GM19240 (cell line): ENCODE data around the gene ZNF302.
"Not testable (repeated sequence)": the region's sequence is repeated elsewhere in the genome, so short reads cannot be mapped to it uniquely, and the experiment has no call there.

Experiments
- DNase-seq: peaks from one replicate; pipeline ENCODE4 v3.0.0; 2011; ENCODE audit warnings: low spot score; ENCODE audit not compliant: insufficient read length

Gene ZNF302

DNA sequence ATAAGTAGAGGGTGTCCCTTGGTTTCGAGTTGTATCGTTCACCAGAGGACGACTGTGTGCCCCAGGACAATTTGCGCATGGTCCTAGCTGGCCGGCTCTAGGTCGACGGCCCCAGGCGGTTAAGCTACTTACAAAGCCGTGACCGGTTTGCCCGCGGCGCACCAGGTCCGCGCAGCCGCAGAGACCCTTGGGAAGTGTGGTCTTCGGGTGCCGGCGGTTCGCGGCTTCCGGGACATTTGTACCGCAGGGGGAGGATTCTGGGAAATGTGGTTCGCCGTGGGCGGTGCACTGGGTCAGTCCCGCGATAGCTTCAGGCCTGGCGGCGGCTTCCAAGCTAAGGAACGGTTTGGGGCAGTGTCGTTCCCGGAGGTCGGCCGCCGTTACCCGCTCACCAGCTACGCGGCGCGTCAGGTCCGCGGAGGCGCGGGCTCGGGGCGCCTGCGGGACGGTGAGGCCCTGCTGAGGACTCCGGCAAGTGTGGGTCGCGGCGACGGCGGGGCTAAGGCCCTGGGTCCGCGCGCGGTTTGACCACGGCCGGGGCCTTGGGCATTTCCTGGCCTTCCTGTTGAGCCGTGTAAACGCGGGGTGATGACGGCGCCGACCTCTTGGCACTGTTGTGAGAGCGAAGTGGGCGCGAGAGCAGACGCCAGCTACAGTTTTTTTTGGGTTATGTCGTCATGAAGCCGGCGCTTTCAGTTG lies at the start of gene ZNF302:
Gene ZNF302 (plus strand): TSS at position 293 of the 699 bp plus-strand sequence. CDS start 1,127 bp downstream, outside the sequence.
- peak; percentile 81 for DNase-seq

DNA sequence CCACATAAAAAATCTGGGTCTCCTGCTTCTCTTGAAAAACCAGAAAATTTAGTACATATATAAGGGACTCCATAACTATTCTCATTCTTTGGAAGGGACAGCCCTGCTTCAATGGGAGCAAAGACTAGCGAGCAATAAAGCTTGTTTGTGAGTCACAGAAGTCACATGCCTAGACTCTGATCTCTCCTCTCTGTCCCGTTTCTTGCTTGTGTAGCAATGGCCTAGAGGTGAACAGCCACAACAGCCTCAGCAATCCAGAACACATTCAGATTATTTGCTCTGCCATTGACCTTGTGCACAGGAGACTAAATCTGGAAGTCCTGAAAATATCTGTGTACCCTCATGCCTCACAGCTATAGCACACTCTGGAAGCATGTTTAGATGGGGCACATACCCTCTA lies 43.7 kb upstream of the ZNF302 start:
- DNase-seq, result no peak

GRCh38 chr19:34639491-34640085 lies 37.9 kb upstream of the ZNF302 start:
- no peak for DNase-seq

DNA sequence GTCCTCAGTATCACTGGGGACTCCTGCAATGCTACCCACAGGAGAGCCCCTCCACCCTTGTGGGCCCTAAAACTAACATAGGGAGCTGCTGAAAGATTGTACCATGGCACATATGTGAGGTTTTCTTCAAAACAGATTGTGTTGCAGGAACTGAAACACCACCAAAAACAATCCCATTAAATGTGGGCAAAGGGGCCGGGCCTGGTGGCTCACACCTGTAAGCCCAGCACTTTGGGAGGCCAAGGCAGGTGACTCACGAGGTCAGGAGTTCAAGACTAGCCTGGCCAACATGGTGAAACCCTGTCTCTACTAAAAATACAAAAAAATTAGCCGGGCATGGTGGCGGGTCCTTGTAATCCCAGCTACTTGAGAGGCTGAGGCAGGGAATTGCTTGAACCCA lies 35.2 kb upstream of the ZNF302 start:
- no peak for DNase-seq

GRCh38 chr19:34644991-34645461 lies 32.5 kb upstream of the ZNF302 start:
- DNase-seq, result no peak

DNA sequence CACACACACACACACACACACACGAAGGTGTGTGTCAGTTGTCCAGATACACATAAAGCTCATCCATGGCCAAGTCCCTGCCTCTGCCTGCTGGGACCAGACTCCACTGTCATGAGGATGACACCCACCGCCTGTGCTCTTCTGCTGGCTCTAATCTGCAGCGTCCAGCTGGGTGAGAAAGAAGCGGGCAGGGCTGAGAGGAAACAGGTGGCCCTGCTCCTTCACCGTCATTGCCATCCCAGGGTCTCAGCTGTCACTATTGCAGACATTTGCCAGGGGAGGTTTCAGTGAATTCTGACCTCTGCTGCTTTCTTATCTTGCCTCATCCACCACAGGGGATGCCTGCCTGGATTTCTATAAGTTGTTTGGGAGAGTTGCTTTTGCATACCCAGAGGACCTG lies 31.9 kb upstream of the ZNF302 start:
- no peak for DNase-seq

DNA sequence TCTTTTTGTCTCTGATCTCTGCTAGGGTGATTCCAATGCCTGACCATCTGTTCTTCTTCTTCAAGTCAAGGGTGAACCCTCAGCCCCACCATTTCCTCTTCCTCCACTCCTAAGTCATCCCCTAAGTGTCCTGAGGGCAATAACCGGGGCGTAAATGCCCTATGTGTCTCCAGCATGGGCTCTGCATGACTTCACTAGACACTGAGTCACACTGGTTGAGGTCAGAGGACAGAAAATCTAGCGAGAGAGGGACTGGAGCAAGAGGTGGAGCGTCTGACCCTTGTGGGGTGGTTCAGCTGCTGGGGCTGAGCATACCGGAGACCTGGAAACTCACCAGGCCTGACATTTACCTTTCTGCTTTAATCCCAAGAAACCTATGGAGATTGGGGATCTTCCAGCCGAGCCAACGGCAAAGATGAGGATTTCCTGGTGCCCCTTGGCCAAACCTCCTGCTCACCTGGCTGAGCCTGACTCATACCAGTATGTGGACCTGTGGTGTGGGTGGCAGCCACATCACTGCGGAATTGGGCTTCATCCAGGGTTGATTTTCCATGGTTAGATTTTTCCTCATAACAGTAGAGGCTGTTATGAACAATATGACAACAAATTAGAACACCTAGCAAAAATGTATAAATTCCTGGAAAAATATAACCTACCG lies 27.5 kb upstream of the ZNF302 start:
- DNase-seq, result no peak

GRCh38 chr19:34651747-34652146 lies 25.7 kb upstream of the ZNF302 start:
- DNase-seq, result no peak

GRCh38 chr19:34654796-34655195 lies 22.7 kb upstream of the ZNF302 start:
- no peak for DNase-seq

- no peak for DNase-seq
These were observed 21.8 kb upstream of the ZNF302 start for GRCh38 chr19:34655651-34656050.

- no peak for DNase-seq
These were observed 16.1 kb upstream of the ZNF302 start for GRCh38 chr19:34661357-34661756.

DNA sequence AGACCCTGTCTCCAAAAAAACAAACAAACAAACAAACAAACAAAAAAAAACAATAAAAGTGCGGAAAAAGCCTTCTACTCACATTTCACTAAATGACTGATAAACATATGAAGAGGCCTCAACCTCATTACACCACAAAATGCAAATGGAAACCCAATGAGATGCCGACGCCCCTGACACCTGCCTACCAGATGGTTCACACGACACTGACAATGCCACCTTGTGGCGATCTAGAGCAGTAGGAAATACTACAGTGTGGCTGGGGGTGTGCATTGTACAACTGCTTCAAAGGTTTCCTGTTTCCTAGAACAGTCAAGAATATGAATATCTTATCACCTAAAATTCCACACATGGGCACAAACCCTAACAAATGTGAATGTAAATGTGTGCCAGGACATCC lies 14.6 kb upstream of the ZNF302 start:
- no peak for DNase-seq

DNA sequence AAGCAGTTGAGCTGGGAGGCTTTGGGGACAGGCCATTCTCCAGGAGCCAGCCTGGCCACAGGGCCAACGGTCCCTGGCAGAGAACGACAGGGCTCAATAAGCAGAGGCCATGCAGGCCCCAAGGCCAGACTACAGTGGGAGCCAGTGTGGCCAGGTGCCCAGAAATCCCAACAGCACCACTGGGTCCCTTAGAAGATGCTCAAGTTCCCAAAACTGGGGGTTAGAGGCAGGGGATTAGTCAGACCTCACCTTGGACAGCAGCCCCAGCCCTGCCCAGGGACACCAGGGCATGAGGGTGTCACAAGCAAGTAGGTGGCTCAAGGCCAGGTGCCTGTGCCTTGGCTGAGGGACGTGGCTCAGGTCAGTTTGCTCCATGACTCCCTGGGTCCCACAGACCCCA lies 13.3 kb upstream of the ZNF302 start:
- DNase-seq, result no peak

DNA sequence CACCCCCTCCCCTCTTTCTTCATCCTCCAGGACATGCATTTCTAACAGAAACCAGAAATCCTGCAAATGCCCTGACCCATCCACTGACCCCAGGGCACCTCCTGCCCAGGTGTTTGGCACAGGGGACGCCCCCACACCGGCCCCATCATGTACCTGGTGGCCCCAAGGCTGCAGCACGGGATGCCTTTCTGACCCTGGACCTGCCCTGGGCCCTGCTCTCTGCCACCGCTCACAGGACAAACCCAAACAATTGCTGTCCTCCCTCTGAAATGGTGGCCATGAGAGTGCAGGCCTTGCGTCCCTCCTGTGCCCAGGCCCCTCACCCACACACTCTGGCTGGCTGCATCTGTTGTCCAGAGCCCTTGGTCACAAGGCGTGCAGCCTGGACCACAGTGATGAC lies 12.6 kb upstream of the ZNF302 start:
- no peak for DNase-seq

GRCh38 chr19:34665275-34665674 lies 12.2 kb upstream of the ZNF302 start:
- DNase-seq, result not testable (repeated sequence)

- DNase-seq, result no peak
These were observed 11.1 kb upstream of the ZNF302 start for GRCh38 chr19:34666200-34666957.

GRCh38 chr19:34666958-34667265 lies 10.6 kb upstream of the ZNF302 start:
- DNase-seq, result no peak

DNA sequence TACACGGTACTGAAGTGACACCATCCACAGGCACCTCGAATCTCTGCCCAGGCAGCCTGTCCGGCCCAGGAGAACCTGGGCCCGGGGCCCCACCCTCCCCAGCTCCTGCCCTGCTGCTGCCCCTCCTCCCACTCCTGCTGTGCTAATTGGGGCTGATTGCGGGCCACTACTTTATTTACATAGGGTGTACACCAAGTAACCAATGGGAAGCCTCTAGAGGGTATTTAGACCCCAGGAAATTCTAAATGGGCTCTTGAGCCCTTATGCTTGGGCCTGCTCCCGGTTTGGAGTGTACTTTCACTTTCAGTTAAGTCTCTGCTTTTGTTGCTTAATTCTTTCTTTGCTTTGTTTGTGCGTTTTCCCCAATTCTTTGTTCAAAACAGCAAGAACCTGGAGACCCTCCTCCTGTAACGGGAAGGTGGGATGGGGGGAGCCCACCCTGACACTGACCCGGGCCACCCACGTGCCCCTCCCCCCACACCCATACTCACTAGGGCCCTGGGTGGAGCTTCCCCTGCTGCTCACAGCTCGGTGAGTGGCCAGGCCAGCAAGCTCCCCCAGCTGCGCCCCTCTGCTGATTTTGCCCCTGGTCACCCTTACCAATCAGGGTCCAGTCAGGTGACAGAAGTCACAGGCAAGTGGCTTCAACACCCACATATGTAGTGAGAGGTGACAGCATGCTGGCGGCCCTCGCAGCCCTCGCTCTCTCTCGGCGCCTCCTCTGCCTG lies 10.0 kb upstream of the ZNF302 start:
- DNase-seq, result no peak

- DNase-seq, result not testable (repeated sequence)
These were observed 9.3 kb upstream of the ZNF302 start for GRCh38 chr19:34668077-34668689.

GRCh38 chr19:34668690-34669089 lies 8.8 kb upstream of the ZNF302 start:
- not testable (repeated sequence) for DNase-seq

DNA sequence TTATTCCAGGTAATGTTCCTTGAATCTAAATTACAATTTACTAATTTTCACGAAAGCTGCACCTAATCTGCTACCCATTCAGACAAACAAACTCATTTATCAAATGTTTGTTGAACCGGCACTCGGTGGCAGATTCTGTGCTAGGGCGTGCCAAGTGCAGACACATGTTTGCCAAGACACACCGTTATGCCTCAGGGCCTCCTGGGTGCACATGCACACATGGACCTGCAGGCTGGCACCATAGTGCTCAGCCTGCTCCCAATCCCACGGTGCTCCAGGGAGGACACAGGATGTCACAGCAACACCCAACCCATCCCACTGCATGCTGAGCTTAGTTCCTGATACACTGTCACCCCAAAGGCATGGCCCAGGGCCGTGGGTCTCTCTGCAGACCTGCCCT lies 8.2 kb upstream of the ZNF302 start:
- DNase-seq, result no peak
